Fibroblast of upper back skin (primary cell): ENCODE measurements around the gene DNAJA1.

Experiments
- DNase-seq: peaks from one replicate; pipeline ENCODE4 v3.0.0-alpha.2; 2013

DNAJA1 gene

DNA sequence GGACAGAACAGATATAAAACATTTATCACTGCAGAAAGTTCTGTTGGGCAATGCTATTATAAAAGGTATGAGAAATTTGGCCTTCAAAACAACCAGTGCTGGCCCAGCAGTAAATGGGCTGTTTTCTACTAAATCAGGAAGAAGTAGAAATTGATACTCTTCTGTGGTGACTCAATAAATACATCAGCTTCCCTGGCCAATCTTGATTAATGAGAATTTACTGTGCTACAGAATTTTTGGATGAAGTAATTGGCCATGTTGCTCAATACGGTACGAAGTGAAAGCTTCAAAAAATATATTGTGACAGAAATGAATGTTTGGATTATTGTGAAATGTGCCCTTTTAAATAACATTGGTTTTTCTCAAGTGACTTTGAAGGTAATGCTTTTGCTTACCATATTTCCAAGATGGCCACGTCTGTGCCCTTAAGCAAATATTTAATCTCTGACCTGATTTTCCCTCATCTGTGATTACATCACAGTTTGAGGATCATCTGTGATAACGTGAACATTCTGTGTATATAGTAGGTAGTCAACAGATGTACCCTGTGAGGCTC lies 4.2 kb downstream of the DNAJA1 start:
- DNase-seq, result peak; percentile 35

- DNase-seq, result no peak
Measured at GRCh38 chr9:33030285-33030684, 5.2 kb downstream of the DNAJA1 start.

DNA sequence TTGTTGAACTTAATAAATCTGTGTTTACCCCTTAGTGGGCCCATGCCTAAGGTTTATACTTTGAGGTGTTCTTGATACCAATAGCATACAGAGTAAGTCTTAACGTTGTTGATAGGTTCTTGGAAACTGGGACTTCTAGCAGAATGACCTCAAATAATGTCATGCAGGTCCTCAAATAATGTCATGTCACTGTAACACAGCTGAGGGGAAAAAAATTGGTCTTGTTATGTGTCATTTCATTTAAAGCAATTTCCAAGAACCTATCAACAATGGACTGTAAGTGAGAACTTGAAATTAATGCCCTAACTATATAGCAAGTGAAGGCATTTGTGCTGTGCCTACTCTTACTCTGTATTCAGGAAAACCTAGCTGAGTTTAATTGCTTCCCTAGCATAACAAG lies 7.2 kb downstream of the DNAJA1 start:
- no peak for DNase-seq

DNA sequence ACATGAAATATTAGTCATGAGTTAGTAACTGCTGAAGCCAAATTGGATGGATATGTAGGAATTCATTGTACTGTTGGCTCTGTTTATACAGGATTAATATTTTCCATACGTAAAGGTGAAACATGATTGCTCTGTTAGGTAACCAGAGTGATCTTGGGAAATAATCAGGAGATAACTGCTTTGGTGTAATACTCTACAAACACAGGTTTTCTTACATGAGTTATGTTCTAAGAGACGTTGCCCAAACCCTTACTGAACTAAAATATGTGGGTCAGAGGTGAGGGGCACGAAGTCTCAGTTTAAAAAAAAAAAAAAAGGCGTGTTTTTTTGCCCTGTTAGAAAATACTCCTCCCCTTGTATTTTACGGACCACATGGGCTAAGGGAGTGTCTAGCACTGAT lies 7.8 kb downstream of the DNAJA1 start:
- no peak for DNase-seq

GRCh38 chr9:33040792-33041431 lies 15.8 kb downstream of the DNAJA1 start:
- no peak for DNase-seq

- no peak for DNase-seq
Measured at GRCh38 chr9:33041432-33042188, 16.5 kb downstream of the DNAJA1 start.

DNA sequence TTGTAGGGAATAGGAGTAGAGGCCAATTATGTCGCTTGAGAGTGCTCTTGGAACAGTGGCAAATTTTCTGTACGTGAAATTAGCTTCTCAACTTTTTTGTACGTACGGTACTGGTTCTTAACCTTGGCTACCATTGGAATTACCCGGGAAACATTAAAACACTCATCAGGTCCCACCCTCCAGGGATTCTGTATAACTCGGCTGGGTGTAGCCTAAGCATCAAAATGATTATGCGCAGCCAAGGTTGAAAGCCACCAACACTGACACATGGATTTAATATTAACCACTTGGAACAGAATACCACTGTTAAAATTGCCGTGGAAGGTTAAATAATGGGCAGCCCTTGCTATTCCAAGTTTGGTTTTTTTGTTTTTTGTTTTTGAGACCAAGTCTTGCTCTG lies 17.4 kb downstream of the DNAJA1 start:
- no peak for DNase-seq

GRCh38 chr9:33043671-33044070 lies 18.6 kb downstream of the DNAJA1 start:
- DNase-seq, result no peak

GRCh38 chr9:33044162-33044673 lies 19.1 kb downstream of the DNAJA1 start:
- peak; percentile 89 for DNase-seq

DNA sequence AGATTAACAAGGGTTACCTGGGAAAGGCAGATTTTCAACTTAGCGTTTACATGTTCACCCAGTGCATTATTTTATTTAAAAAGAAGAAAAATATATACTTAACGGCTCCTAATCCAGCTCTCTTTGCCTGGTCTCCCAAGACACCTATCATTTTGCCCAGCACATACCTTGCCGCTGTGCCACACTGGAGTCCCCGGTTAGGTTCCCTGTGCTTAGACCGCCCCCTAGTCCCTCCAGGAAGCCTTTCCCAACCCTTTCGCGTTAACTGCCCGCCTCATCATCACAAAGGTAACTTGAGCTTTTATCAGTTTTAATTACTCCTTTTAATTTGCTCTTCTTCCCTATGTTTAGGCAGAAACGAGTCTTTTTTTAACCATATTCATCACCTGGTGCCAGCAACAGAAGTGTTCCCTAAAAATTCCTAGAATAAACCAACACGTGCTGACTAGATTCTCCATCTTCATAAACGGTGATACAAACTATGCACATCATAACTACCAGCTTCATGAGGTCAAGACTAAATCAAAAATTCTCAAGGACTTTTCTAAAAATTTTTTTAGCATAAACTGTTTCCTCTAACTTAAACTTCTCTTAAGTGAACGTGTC lies 19.7 kb downstream of the DNAJA1 start:
- DNase-seq, result peak; percentile 15

DNA sequence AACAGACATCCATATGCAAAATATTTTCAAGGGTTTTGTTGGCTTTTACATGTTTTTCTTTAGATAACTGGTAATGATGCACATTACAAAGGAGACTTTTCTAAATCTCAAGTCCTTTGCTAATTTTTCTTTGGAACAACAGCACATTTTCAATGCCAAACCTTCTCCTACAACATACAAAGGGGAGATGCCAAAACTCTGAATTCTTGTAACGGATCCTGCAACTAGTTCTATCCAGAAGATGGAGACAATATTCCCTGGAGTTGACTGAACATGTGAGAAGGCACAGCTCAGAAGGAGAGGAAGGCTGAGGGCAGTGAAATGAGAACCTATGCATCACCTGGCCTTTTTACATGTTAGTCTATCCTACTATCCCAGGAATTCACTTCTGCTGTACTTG lies 21.0 kb downstream of the DNAJA1 start:
- DNase-seq, result no peak

DNA sequence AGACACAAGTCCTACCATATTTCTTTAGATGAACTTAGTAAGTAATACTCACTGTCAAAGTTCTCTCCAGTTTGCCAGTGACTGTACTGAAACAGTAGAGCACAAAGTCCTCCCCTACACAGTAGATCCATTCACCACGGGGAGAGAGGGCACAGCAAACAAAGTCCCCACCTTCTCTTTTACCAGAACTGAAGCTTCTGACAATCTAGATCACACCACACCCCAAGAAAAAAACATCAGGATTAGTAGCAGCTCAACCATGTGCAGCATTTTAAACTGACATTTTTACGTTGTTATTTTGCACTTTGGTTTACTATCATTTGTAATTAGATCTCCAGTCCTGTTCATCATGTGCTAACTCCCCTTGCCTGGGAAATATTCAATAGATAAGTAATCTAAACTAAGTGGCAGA lies 23.0 kb downstream of the DNAJA1 start:
- DNase-seq, result no peak

- DNase-seq, result no peak
Measured at GRCh38 chr9:33049680-33050361, 24.7 kb downstream of the DNAJA1 start.

DNA sequence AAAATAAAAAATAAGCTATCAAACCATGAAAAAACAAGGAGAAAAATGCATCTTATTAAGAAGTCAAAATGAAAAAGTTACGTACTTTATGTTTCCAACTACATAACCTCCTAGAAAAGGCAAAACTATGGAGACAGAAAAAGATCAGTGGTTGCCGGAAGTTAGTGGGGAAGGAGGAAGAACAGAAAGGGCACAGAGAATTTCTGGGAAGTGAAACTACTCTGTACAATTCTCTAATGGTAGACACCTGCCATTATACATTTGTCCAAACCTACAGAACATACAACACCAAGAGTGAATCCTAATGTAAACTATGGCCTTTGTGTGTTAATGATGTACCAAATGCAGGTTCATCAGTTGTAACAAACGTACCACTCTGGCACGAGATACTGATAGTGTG lies 26.1 kb downstream of the DNAJA1 start:
- DNase-seq, result no peak

- DNase-seq, result no peak
Measured at GRCh38 chr9:33065157-33066076, 40.3 kb downstream of the DNAJA1 start.

DNA sequence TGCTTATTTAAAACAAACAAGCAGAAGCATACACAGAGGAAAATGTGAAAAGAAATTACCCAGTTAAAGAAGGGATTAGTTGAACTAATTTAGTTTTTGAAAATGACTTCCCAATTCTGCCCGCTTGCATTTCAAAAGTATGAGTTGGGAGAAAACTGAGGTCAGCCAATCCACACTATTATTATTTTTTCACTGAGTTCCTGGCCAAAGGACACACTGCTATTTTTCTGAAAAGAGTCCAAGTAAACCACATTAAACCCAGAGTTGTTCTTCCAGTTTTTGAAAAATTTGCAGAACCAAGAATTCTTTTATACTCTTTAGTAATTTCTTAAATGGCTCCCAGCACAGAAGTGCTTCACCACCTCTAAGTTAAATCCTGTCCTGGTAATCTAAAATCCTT lies 43.9 kb downstream of the DNAJA1 start:
- no peak for DNase-seq

DNA sequence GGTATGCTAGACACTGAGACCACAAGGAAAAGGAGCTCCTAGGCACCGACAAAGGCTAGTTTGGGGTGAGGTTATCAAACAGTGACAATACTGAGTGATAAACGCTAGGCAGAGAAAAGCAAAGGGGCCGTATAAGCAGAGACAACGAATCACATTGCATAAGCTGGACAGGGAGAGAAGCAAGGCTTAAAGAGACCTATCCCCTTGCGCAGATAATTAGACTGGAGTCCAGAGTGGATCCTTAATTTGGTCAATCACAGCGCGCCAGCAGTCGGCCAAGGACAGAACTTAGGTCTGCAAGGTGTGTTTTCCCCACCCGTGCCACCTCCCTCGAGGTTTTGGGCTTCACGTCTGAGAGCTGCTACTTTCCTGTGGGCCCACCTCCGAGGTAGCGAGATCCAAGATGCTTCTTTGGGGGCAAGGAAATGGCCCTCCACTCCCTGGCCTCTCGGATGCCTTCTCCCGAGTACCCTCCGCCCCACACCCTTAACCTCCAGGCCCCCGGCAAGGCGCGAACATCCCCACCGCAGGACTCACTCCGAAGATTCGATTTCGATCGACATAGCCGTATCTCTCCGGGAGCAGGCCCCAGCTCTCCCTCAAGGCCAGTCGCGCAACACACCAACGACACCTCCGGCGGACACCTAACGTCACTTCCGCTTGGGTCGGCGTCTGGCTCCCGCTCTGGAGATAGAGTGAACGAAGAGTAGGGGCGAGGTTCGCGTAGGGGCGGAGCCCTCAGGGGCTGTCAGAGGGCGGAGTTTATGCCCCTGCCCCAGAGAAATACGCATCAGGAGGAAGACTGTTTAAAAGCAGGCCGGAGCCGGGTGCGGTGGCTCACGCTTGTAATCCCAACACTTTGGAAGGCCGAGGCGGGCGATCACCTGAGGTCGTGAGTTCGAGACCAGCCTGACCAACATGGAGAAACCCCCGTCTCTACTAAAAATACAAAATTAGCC lies 51.3 kb downstream of the DNAJA1 start, which contains the start of gene SMU1:
Gene SMU1, minus strand, starts transcription at position 629 of the 959 bp plus-strand sequence. Its CDS starts 66 bp downstream, at position 563.
- DNase-seq, result peak; percentile 98

GRCh38 chr9:33080534-33080933 lies 55.5 kb downstream of the DNAJA1 start:
- no peak for DNase-seq

- DNase-seq, result peak; percentile 92
Measured at GRCh38 chr9:33081128-33081851, 56.2 kb downstream of the DNAJA1 start.

GRCh38 chr9:33082128-33082527 lies 57.1 kb downstream of the DNAJA1 start:
- no peak for DNase-seq
